ENCODE data around the gene RAB31.
"Not testable (repeated sequence)": the region's sequence is repeated elsewhere in the genome, so short reads cannot be mapped to it uniquely, and the experiment has no call there.

DNA sequence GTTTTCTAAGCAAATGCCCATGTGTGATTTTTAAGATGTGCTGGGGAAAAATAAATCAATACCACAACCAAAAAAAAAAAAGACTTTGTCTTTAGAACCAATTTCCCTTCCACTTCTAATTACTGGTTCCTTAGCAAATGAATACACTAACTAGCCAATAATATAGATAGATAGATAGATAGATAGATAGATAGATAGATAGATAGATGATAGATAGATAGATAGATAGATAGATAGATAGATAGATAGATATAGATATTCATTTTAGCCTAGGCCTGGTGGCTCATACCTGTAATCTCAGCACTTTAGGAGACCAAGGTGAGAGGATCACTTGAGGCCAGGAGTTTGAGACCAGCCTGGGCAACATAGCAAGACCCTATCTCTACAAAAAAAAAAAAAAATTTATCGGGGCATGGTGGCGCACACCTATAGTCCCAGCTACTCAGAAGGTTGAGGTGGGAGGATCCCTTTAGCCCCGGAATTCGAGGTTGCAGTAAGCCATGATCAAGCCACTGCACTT is 149.4 kb downstream of the RAB31 start:
- TF ChIP-seq, protein P1, sequence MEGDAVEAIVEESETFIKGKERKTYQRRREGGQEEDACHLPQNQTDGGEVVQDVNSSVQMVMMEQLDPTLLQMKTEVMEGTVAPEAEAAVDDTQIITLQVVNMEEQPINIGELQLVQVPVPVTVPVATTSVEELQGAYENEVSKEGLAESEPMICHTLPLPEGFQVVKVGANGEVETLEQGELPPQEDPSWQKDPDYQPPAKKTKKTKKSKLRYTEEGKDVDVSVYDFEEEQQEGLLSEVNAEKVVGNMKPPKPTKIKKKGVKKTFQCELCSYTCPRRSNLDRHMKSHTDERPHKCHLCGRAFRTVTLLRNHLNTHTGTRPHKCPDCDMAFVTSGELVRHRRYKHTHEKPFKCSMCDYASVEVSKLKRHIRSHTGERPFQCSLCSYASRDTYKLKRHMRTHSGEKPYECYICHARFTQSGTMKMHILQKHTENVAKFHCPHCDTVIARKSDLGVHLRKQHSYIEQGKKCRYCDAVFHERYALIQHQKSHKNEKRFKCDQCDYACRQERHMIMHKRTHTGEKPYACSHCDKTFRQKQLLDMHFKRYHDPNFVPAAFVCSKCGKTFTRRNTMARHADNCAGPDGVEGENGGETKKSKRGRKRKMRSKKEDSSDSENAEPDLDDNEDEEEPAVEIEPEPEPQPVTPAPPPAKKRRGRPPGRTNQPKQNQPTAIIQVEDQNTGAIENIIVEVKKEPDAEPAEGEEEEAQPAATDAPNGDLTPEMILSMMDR (IDR thresholded peaks at IDR 0.05), result not testable (repeated sequence)
- TF ChIP-seq POLR2A (IDR thresholded peaks at IDR 0.05), result not testable (repeated sequence)

Measured in lower leg skin (tissue), 3 donors.